Right lobe of liver (tissue), 4 donors: Measurements from ENCODE around the gene CRYGN.

ENCODE experiments used
- CTCF ChIP-seq, 4 donors: fragments of 200-600 bp in 3 of 4; fragments of 450-650 bp in 1 of 4; IDR thresholded peaks; one replicate each; pipeline versions ENCODE4 v1.5.1 to v1.8.0; 2016 to 2022; ENCODE audit warnings: antibody characterized with exemption in 4 of 4, mild to moderate bottlenecking in 2 of 4
- POLR2A ChIP-seq: fragments of 450-650 bp; IDR thresholded peaks from one replicate; pipeline ENCODE4 v1.6.1; 2017; ENCODE audit warnings: antibody characterized with exemption, mild to moderate bottlenecking
- donor health status: DM: no; HTN: no; CAD: no.
- donor health status: DM: no; HTN: no; CAD: no.
- donor health status: DM: no; HTN: yes; CAD: no.

- TF ChIP-seq CTCF (IDR thresholded peaks at IDR 0.05) (no peak), POLR2A (no peak)
These were observed 7.9 kb upstream of the CRYGN start for GRCh38 chr7:151447901-151448260.
